ENCODE data around the gene AIP.

AIP gene

GRCh38 chr11:67482827-67483798, at the start of gene AIP:
TSS of gene AIP (plus strand) at chr11:67483026. CDS start at chr11:67483159, 133 bp downstream.
- no peak for TF ChIP-seq CTCF (IDR thresholded peaks at IDR 0.05; ENCODE audit: insufficient read depth, low read depth, low read length, missing control alignments)
- DNase-seq (ENCODE audit: low read depth), result peak; percentile 98
- peak within 1 kb of the TSS; percentile 86 for H3K4me3 ChIP-seq (ENCODE audit: low read length)

GRCh38 chr11:67433536-67434394, 49.1 kb upstream of the AIP start:
- H3K4me3 ChIP-seq (ENCODE audit: low read length), result no peak overlapping the region
- no peak for TF ChIP-seq CTCF (IDR thresholded peaks at IDR 0.05; ENCODE audit: insufficient read depth, low read depth, low read length, missing control alignments)
- DNase-seq (ENCODE audit: low read depth), result no peak

- H3K4me3 ChIP-seq (ENCODE audit: low read length), result no peak overlapping the region
Observed at GRCh38 chr11:67434395-67434881, 48.4 kb upstream of the AIP start.

GRCh38 chr11:67435031-67435726, 47.6 kb upstream of the AIP start:
- TF ChIP-seq CTCF (IDR thresholded peaks at IDR 0.05; ENCODE audit: insufficient read depth, low read depth, low read length, missing control alignments), result no peak
- H3K4me3 ChIP-seq (ENCODE audit: low read length), result no peak overlapping the region
- peak; percentile 45 for DNase-seq (ENCODE audit: low read depth)

More at GRCh38 chr11:67434395-67434881, 48.4 kb upstream of the AIP start:
- no peak for TF ChIP-seq CTCF (IDR thresholded peaks at IDR 0.05; ENCODE audit: insufficient read depth, low read depth, low read length, missing control alignments)
- DNase-seq (ENCODE audit: low read depth), result no peak

- H3K4me3 ChIP-seq (ENCODE audit: low read length), result no peak overlapping the region
- DNase-seq (ENCODE audit: low read depth), result no peak
- TF ChIP-seq CTCF (IDR thresholded peaks at IDR 0.05; ENCODE audit: insufficient read depth, low read depth, low read length, missing control alignments), result no peak
Observed at GRCh38 chr11:67435727-67436458, 46.9 kb upstream of the AIP start.

Measured in epithelial cell of esophagus (primary cell).